GM19397 (cell line): ENCODE measurements around the gene FBXW7.

Experiments
- ATAC-seq: cut with Tn5 transposase; IDR thresholded peaks from one replicate; pipeline ENCODE4 v1.9.1; 2021; ENCODE audit warnings: mild to moderate bottlenecking, moderate library complexity; ENCODE audit not compliant: unreplicated experiment

The FBXW7 gene

GRCh38 chr4:152513078-152513477 lies 22.8 kb downstream of the FBXW7 start:
- no peak for ATAC-seq

GRCh38 chr4:152512483-152512882 lies 23.4 kb downstream of the FBXW7 start:
- no peak for ATAC-seq

- ATAC-seq: no peak
These were observed 25.3 kb downstream of the FBXW7 start for GRCh38 chr4:152510349-152511147.

GRCh38 chr4:152509595-152510225 lies 26.2 kb downstream of the FBXW7 start:
- ATAC-seq: no peak

- ATAC-seq: no peak
These were observed 27.1 kb downstream of the FBXW7 start for GRCh38 chr4:152508818-152509217.

- no peak for ATAC-seq
These were observed 27.5 kb downstream of the FBXW7 start for GRCh38 chr4:152508386-152508785.

- ATAC-seq: no peak
These were observed 32.1 kb downstream of the FBXW7 start for GRCh38 chr4:152503653-152504290.

- ATAC-seq: no peak
These were observed 33.9 kb downstream of the FBXW7 start for GRCh38 chr4:152501846-152502536.

- peak; percentile 55 for ATAC-seq
These were observed 35.0 kb downstream of the FBXW7 start for GRCh38 chr4:152500800-152501434.

GRCh38 chr4:152500275-152500674 lies 35.6 kb downstream of the FBXW7 start:
- ATAC-seq: no peak

GRCh38 chr4:152499344-152499743 lies 36.5 kb downstream of the FBXW7 start:
- no peak for ATAC-seq

- ATAC-seq: no peak
These were observed 41.9 kb downstream of the FBXW7 start for GRCh38 chr4:152494020-152494419.

- no peak for ATAC-seq
These were observed 47.6 kb downstream of the FBXW7 start for GRCh38 chr4:152488246-152488645.

- ATAC-seq: no peak
These were observed 49.2 kb downstream of the FBXW7 start for GRCh38 chr4:152486429-152487389.

- ATAC-seq: peak; percentile 94
These were observed 50.1 kb downstream of the FBXW7 start for GRCh38 chr4:152485726-152486276.

GRCh38 chr4:152482211-152482610 lies 53.7 kb downstream of the FBXW7 start:
- ATAC-seq: no peak

- no peak for ATAC-seq
These were observed 55.0 kb downstream of the FBXW7 start for GRCh38 chr4:152480901-152481300.

- no peak for ATAC-seq
These were observed 55.6 kb downstream of the FBXW7 start for GRCh38 chr4:152480326-152480725.

GRCh38 chr4:152479428-152480026 lies 56.4 kb downstream of the FBXW7 start:
- no peak for ATAC-seq
